Mucosa of descending colon (tissue), 3 donors: ENCODE data around the gene MMP28. TPM values are rescaled to one million over a fixed set of nuclear protein-coding genes. Genes with fewer than 3 reads are reported as not detected.

Experiments
- ATAC-seq: fragments of 200-7000 bp; cut with Tn5 transposase; one replicate; pipeline ENCODE4 v1.9.1; 2020; ENCODE audit warnings: mild to moderate bottlenecking, moderate library complexity
- DNase-seq, 3 donors: peaks; one replicate each; pipeline ENCODE4 v3.0.0-alpha.2; 2020
- H3K36me3 ChIP-seq: fragments of 200-600 bp; one replicate; pipeline ENCODE4 v1.8.0; 2021; ENCODE audit warnings: low read depth, mild to moderate bottlenecking
- H3K4me1 ChIP-seq: fragments of 200-600 bp; one replicate; pipeline ENCODE4 v1.8.0; 2021; ENCODE audit warnings: low read depth, mild to moderate bottlenecking
- H3K4me3 ChIP-seq: fragments of 200-600 bp; one replicate; pipeline ENCODE4 v1.8.0; 2021; ENCODE audit warnings: mild to moderate bottlenecking
- H3K9me3 ChIP-seq: fragments of 200-600 bp; one replicate; pipeline ENCODE4 v1.8.0; 2021; ENCODE audit warnings: mild to moderate bottlenecking
- CTCF ChIP-seq: fragments of 200-600 bp; IDR thresholded peaks from one replicate; pipeline ENCODE4 v1.8.0; 2022; ENCODE audit warnings: antibody characterized with exemption, mild to moderate bottlenecking
- intact Hi-C, 2 donors: fragments of 100-400 bp; cut with DNase I in 1 of 2; cut with micrococcal nuclease in 1 of 2; formaldehyde crosslinking; loops; one replicate each; pipeline versions ENCODE4 v1.11.0 to v1.11.1; 2022; cut with DNase I, micrococcal nuclease
- long read RNA-seq, 2 donors: library from polyadenylated mRNA; unstranded; transcript quantifications; one replicate each; pipeline ENCODE4 v2.0.0, GENCODE V29; 2019 to 2021
- total RNA-seq, 3 donors: library from RNA; stranded (reverse); fragmentation: NEBNext Ultra II Directional in 2 of 3; extraction: Animal tissue kit (Norgen Biotek cat#: 25700) in 2 of 3; gene quantifications; one replicate each; pipeline versions ENCODE4 v1.2.1 to v1.2.4, GENCODE V29; 2021 to 2023
- donor health status: DM: no; HTN: no; CAD: no; lungs with moderate emphysema.
- donor health status: DM: no; HTN: no; CAD: no.
- donor health status: DM: no; HTN: yes; CAD: no.

The MMP28 gene
- total RNA-seq: 10 to 100 TPM; 31.0 to 82.4 (median 43.7) TPM
- long read RNA-seq, donor 1, transcript MMP28-203 (3 exons, 1,092 nt): minor isoform, 21 of 136 reads
- long read RNA-seq, donor 1, transcript MMP28-201 (8 exons, 1,928 nt): major isoform, 65 of 136 reads
- long read RNA-seq, donor 1, partial matches to known transcripts: 11 of 136 reads
- long read RNA-seq, donor 1, other reads (novel, unspliced or antisense): 39 of 136 reads
- long read RNA-seq, donor 2, transcript MMP28-203 (3 exons, 1,092 nt): minor isoform, 17 of 73 reads
- long read RNA-seq, donor 2, transcript MMP28-201 (8 exons, 1,928 nt): major isoform, 26 of 73 reads
- long read RNA-seq, donor 2, partial matches to known transcripts: 5 of 73 reads
- long read RNA-seq, donor 2, other reads (novel, unspliced or antisense): 24 of 73 reads

DNA sequence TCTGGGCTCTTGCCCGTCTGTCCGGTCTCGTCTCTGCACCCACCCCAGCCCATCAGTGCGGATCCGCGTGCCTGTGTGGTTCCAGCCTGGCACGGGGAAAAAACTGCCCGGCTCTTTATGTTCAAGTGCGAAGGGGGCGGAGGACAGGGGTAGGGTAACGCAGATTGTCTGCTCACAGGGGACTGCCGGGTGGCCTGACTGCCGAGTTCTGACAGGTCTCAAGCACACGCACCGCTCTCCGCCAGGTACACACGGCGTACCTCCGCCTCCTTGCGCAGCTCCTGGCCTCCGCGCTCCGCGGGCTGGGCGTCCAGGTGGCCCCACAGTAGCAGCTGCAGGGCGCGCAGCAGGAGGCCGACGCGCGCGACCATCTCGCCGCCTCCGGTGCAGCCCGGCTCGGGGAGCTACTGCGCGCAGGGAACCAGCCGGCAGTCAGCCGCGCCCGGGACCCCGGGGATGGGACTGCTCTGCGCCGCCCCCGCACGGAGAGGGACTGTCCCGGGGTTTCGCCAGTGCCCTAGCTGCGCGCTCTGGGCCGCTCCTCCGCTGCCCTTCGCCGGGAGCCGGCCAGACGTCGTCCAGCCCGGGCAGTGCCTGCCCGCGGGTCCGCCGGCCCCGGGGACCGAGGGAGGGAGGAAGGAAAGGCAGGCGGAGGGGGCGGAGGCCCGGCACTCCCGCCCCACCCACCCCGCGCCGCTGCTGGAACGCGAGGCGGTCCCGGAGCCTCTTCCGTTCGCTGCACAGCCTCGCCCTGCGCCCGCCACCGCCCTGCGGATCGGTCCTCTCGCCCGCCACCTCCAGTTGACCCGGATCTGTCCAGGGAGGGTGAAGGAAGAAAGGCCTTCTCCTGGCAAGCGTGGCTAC, at the start of gene MMP28:
Gene MMP28 (minus strand): TSS at position 635 of the 864 bp plus-strand sequence. CDS start 264 bp downstream, at position 371.
- no peak for TF ChIP-seq CTCF
- DNase-seq (peak; percentile 84 to 90 (median 87)), ATAC-seq (peak; percentile 90)
- Histone ChIP-seq H3K36me3 (no peaks in the 10 kb centered on the region), H3K4me3 (peak within 1 kb of the TSS; percentile 61), H3K9me3 (no peaks in the 10 kb centered on the region), H3K4me1 (peaks cover 10% of the 10 kb centered on the region)
- intact Hi-C loops: no loop called here

DNA sequence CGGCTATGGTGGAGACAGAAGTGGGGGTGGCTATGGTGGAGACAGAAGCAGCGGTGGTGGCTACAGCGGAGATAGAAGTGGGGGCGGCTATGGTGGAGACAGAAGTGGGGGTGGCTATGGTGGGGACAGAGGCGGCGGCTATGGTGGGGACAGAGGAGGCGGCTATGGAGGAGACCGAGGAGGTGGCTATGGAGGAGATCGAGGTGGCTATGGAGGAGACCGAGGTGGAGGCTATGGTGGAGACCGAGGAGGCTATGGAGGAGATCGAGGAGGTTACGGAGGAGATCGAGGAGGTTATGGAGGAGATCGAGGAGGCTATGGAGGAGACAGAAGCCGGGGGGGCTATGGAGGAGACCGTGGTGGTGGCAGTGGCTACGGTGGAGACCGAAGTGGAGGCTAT, 49.1 kb upstream of the MMP28 start:
- ATAC-seq (no peak), DNase-seq (no peak)
- TF ChIP-seq CTCF: no peak
- H3K4me3 ChIP-seq: no peak overlapping the region
- intact Hi-C loops: no loop called here
- no peaks in the 10 kb centered on the region for H3K9me3 ChIP-seq
- H3K4me1 ChIP-seq: no peaks in the 10 kb centered on the region
- peaks cover 14% of the 10 kb centered on the region for H3K36me3 ChIP-seq

DNA sequence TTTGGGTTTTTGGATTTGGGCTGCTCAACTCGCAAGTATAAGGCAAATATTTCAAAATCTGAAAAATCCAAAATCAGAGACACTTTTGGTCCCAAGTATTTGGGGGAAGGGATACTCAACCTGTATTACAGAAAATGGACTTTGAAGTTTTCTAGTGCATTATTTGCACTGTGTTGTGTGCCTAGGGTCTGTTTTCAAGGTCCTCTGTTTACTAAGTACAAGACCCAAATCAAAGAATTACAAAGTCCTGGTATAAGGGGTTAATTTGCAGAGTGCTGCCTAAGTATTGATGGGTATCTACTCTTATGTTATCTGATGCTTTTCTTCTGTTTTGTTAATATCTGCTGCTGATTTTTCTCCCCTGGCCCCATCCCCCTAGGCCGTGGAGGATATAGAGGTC, 48.3 kb upstream of the MMP28 start:
- no peak overlapping the region for H3K4me3 ChIP-seq
- no peaks in the 10 kb centered on the region for H3K4me1 ChIP-seq
- TF ChIP-seq CTCF: no peak
- intact Hi-C loops: no loop called here
- DNase-seq (no peak), ATAC-seq (no peak)
- peaks cover 20% of the 10 kb centered on the region for H3K36me3 ChIP-seq
- no peaks in the 10 kb centered on the region for H3K9me3 ChIP-seq

DNA sequence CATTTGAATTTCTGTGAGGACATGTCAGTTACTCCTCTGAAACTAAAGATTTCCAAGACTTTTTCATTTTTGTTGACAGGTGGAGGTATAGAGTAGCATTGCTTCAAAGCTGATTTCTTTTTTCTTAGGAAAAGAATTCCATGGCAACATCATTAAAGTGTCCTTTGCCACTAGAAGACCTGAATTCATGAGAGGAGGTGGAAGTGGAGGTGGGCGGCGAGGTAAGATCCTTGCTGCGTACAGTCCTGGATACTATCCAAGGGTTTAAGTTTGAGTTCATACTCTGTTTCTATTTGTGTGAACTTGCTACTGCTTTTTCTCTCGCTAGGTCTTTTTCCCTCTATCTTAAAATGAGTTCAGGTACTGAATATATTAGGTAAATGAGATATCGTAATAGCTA, 46.8 kb upstream of the MMP28 start:
- no peaks in the 10 kb centered on the region for H3K4me1 ChIP-seq
- ATAC-seq: no peak
- no peak for DNase-seq
- H3K36me3 ChIP-seq: peaks cover 20% of the 10 kb centered on the region
- H3K9me3 ChIP-seq: no peaks in the 10 kb centered on the region
- H3K4me3 ChIP-seq: no peak overlapping the region
- intact Hi-C loops: no loop called here
- no peak for TF ChIP-seq CTCF

DNA sequence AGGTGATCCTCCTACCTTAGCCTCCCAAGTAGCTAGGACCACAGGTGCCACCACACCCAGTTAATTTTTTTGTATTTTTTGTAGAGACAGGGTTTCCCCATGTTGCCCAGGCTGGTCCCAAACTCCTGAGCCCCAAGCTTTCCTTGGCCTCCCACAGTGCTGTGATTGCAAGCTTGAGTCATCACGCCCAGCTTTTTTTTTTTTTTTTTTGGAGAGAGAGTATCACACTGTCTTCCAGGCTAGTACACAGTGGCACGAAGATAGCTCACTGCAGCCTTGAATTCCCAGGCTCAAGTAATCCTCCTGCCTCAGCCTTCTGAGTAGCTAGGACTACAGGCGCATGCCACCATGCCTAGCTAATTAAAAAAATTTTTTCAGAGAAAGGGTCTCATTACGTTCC, 46.1 kb upstream of the MMP28 start:
- no peaks in the 10 kb centered on the region for H3K4me1 ChIP-seq
- no peak for TF ChIP-seq CTCF
- no peak for ATAC-seq
- H3K9me3 ChIP-seq: no peaks in the 10 kb centered on the region
- no peak for DNase-seq
- intact Hi-C loops: no loop called here
- H3K4me3 ChIP-seq: no peak overlapping the region
- H3K36me3 ChIP-seq: peaks cover 20% of the 10 kb centered on the region
